GM12872 (cell line): ENCODE data around the gene S100A3.

Experiments used
- CTCF ChIP-seq: IDR thresholded peaks from 3 replicates; pipeline ENCODE4 v1.5.1; 2011; ENCODE audit warnings: low read depth, mild to moderate bottlenecking, low read length, moderate library complexity; ENCODE audit not compliant: insufficient read depth

The S100A3 gene

GRCh38 chr1:153565529-153566374 lies 16.7 kb upstream of the S100A3 start, which contains the start of gene S100A2:
TSS of gene S100A2 (minus strand) at chr1:153565844. CDS start at chr1:153563877, 1,967 bp downstream.
- TF ChIP-seq CTCF, result no peak

- no peak for TF ChIP-seq CTCF
These were observed 14.9 kb upstream of the S100A3 start for GRCh38 chr1:153563991-153564390.

- TF ChIP-seq CTCF, result no peak
These were observed 14.4 kb upstream of the S100A3 start for GRCh38 chr1:153563483-153563901.

DNA sequence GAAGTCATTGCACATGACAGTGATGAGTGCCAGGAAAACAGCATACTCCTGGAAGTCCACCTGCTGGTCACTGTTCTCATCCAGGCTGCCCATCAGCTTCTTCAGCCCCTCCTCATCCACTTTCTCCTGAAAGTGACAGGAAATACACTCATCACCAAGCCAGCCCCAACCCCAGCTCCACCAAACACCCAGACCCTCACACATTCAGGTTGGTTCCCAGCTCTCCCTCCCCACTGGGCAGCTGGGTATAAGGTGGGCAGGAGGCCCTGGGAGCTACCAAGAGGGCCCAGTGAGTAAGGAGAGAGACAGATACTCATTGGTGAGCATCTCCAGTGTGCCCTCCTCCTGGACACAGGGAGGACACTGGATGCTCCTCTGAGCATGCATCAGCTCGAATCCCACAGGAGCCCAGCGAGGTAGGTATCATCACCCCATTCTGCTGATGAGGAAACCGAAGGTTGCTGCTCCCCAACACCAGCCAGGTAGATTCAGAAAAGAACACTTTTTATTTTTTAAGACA lies 12.5 kb upstream of the S100A3 start:
- TF ChIP-seq CTCF, result no peak

GRCh38 chr1:153560771-153561465 lies 11.9 kb upstream of the S100A3 start:
- no peak for TF ChIP-seq CTCF

DNA sequence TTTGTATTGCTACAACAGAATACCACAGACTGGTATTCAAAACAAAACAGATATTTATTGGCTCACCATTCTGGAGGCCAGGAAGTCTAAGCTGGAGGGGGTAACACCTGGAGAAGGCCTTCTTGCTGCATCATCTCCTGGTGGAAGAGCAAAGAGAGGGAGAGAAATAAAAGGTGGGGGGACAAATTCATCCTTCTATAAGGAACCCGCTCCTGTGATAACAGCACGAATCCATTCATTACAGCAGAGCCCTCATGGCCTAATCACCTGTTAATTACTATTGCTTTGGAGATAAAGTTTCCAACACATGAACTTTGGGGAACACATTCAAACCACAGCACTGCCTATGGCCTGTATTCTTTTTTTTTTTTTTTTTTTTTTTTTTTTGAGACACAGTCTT lies 11.2 kb upstream of the S100A3 start:
- TF ChIP-seq CTCF, result no peak

- no peak for TF ChIP-seq CTCF
These were observed 8.8 kb upstream of the S100A3 start for GRCh38 chr1:153557877-153558276.
